LHCN-M2 (cell line): ENCODE results near the gene HOXB5. TPM values are rescaled to one million over a fixed set of nuclear protein-coding genes. Genes with fewer than 3 reads are reported as not detected.
A peak's percentile ranks its signal among the peaks of the same experiment; 100 is the strongest.

Experiments used
- DNase-seq: peaks from one replicate; pipeline ENCODE4 v3.0.0-alpha.2; 2012; ENCODE audit warnings: low read depth
- total RNA-seq: library from RNA; depleted of rRNA; stranded (reverse); fragments of >200 nt; gene quantifications from 2 replicates; pipeline ENCODE4 v1.2.3, GENCODE V29; 2014

Gene HOXB5
- total RNA-seq, 1 experiment from 2014 or later = 1.8 TPM

DNA sequence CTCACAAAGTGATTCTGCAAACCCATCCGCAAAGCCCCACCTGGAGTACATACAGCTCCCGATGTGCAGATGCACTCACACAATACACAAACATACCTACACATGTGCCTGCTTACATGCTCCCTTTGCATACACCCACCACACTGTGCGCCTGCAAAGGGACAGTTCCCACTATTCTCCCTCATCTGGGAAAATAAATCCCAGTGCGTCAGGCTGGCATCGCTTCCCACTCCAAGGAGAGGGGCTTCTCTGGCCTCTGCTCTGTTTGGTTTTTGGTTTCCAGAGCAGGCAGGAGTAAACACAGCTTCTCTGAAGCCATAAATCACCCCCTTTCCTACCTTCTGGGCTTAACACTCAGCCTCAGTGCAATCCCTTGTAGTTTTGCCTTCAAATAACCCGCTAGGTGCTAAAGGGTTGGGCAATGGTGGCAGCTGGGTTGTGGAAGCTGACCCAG, 30.2 kb downstream of the HOXB5 start:
- no peak for DNase-seq

DNA sequence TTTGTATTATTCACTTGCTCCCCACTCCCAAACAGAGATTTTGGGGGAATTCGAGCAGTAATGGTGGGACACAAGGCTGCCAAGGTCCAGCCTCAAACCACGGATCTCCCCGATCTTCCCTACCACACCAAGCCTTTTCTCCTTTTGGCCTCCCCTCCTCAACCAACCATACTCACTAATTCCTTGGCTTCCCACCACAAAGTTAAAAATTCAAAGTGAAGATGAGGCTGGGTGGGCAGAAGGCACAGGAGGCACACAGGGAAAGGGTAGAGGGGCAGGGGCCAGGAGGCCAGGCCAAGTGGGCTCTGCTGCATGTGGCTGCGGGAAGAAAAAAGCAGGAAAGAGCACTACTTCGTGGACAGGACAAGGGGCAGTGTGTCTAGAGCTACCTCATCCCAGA, 30.6 kb downstream of the HOXB5 start:
- DNase-seq = no peak

DNA sequence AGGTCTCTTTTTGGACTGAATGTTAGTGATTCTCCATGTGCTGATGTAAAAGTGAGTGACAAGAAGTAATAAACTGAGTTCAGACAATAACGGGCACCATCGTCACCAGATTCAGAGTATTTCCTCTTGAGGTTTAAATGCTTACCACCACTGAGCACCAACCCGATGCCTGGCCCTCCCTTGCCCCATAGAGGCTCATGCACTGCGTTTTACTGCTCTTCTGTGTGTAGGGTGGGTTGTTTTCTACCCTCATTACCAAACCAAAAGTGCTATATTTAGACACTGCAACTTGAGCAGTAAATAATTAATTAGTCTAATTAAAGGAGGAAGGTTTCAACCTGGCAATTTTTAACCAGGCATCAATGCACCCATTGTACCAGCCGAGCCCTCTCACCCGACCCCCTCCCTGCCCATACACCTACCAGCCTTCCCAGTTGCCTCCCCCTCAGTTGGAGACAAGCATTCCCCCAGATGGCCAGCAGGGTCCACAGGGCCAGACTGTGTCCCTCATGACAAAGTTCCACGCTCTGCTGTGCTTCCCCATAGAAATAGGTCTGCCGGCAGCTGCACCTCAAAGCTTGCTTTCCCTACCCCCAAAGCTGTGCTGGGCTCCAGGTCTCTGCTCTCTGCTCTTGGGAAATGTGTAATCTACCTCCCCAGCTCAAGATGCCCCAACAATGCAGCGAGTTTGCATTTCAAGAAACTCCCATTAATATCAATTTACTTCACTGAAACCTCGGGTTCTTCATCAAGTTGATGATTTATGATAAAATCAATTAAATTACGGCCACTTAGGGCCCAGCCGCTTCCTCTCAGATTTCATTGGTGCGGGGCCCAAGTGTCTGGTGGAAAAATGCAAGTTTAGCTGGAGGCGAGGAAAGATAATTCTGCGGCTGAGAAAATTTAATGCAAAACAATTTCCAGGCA, 31.4 kb downstream of the HOXB5 start:
- no peak for DNase-seq

DNA sequence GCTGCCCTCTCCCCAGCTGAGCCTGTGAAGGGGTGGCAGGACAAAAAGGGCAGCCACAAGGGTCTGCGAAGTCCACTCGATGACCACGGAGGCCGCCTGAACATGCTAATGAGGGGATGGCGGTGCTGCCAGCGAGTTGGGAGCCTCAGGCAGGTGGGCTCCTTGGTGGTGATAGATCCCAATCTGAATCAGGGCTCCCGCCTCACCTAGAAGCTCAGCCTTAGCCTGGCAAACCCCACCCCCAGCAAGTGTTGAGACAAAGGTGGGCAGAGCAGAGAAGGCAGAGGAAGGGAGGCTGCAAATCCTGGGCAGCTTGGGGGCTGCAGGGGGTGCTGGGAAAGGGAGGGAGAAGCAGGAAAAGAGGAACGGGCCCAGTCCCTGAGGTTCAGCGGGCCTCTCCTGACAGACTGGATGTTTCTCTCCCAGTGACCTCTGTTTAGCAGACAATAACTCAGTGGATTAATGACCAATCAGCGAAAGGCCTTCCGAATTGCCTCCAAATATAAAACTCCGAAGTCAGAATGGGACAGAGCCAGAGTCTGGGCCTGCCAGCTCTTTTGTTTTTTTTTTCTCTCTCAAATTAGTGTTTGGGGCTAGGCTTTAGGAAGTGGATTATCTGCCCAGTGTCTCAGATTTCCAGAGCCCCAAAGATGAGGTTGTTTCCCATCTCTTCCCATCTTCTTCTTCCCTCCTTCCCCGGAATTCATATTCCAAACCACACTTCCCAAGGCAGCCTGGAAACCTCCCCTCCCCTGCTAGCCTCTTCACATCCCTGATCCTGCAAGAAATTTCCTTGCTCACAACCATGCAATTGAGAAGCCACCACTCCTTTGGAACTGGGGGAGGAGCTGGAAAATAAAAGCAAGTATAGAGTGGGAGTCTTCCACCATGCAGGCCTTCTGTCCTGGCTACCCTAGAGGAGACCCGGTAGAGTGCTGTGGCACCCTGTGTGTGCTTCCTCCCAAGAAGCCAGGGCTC, 33.5 kb downstream of the HOXB5 start:
- DNase-seq = no peak

DNA sequence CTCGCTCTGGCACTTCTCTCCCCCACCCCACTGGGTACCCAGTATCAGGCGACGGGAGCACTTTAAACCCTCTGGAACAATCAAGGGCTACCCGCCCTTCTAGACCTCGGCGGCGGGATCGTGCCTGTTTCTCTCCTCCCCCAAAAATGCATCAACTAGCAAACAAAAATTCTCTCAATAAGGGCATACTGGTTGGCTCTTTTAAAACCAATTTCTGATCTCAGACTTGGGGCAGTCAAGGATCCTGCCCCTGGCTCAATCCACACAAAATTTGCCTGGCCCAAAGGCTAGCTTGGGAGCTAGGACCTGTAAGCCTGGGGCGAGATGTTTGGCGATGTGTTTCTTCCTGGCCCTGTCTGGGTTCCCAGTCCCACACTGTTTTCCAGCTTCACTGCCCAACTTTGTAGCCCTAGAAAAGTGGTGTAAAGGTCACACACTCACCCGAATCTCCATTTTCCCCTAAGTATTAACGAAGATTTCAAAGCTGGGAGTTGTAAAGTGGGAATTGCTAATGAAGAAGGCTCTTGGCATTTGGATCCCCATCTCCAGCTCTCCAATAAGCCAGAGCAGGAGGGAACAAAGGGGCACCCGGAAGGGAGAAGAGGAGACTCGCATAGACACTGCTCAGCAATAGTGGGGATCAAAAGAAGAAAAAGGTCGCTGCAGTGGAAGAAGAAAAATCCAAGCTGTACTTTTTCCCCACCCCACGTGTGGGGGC, 34.3 kb downstream of the HOXB5 start:
- no peak for DNase-seq

DNA sequence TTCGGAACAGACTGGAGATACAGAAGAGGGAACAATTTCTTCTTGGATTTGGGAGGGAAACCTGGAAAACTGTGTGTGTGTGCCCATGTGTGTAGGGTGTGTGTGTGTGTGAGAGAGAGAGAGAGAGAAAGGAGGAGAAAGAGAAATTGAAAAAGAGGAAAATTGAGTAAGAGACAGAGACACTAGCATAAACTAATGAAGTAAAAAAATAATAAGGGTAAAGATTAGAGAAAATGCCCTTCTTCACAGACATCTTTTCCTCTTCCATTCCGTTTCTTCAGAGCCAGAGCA, 34.8 kb downstream of the HOXB5 start:
- no peak for DNase-seq

DNA sequence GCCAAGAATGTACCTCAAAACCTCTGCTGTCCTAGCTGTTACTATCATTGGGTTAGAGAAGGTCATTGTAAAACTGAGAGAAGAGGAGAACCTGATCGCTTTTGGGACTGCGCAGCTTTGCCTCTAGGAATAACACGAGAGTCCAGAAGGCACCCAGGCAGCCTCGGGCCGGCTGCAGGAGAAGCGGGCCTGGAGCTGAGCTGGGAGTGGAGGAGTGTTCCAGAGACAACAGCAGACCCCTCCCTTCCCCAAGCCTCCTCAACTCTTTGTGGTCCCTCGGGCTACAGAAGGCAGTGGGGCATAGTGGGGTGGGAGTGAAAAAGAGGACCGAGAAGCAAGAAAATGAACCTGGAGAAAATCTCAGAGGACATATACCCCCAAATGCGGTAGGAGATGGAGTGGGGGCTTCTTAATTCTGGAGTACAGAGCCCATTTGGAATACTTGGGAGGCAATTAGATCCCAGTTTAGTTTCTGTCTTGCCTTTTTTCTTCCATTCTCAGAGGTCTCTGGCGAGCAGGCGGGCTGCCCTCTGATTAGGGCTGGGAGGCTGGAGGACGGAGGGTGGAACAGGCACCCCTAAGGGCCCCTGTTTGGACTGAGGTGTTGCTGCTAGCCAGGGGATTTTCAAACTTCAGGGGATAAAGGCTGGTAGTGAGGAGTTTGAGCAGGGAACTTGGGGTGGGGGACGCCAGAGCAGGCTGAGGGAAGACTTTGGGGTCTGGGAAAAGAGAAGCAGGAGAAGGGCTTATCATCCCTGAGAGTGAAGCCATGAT, 35.3 kb downstream of the HOXB5 start:
- no peak for DNase-seq

DNA sequence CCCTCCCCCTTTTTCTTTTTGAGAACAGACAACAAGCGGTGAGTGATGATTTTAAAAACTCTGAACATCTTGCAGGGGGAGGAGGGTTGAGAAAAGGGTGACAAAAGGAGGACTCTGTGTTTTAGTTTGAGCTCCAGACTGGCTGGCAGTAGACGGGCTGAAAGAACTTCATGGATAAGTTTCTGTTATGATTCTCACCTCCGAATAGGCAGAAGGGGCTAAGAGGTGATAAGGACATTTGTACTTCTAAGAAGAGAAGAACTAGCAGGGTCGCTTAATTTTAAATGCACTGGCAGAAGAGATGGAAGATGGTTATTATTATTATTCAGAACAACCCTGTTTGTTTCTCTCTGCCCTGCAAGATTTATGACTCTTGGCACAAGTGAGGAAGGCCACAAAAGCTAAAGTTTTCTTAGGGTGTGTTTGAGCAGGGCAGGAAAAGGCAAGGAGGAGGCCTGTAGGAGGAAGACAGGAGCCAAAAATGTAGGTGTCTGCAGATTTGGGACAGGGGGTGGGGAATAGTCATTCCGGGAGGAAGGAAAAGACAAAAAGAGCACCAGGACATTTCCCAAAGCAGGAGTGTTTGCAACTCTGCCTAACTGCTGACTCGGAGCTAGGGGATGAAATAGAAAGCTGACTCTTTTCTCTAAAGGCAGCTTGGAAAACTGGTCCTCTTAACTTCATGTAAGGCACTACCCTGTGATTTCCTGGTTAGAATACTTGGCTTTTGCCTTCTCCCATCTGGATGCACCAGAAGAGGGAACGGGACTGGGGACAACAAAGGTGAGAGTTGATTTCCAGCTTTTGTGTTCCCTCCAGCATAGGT, 36.8 kb downstream of the HOXB5 start:
- no peak for DNase-seq

DNA sequence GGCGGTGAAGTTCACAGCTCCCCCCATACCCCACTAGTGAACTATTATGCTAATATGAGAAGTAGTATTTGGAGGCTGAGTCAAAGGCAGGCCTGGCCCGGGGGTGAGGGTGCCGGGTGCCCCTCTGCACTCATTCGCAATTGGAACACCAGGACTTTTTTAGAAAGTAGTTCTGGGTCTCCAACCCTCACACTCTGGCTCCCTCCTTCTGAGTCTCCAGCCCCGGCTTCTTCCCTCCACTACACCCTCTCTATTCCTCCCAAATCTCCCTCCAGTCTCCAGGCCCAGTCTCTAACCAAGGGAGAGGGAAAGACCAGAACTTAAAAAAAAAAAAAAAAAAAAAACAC, 37.4 kb downstream of the HOXB5 start:
- DNase-seq = no peak

DNA sequence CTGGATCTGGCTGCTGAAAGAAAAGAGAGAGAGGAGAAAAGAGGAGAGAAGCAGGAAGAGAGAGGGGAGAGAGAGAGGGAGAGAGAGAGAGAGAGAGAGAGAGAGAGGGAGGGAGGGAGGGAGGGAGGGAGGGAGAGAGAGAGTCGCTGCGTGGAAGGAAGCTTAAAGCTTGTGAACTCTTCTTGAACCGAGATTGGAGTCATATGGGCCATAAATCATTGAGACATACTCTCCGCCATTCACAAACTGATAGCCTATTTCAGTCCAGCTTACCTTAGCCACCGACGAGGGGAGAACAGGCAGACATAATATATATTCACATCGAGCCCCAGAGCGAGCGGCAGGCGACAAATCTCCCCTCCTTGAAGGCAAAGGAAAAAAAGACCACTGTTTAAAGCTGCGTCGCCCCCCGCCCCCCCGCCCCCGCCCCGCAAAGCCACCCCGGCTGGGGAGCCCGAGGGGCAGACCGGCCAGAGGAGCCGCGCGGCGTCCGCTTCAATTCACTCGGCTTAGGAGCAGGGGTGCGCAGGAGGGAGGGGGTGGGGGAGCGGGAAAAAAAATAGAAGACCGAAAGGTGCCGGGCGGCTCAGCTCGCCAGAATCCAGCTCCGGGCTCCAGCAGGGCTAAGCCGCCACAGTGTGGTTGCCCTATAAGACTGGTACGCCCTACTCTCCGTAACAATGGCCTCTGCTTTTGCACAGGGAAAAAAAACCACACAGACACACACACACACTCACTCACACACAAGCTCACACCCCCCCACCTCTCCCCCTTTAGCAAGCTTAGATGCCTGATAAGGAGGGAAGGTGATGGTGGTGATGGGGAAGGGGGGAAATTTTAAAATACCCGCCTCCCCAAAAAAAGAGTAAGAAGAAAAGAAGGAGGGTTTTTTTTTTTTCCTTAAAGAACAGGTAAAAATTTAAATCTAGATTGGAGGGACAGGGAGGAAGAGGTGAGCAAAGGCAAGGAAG, 38.0 kb downstream of the HOXB5 start:
- peak; percentile 70 for DNase-seq

DNA sequence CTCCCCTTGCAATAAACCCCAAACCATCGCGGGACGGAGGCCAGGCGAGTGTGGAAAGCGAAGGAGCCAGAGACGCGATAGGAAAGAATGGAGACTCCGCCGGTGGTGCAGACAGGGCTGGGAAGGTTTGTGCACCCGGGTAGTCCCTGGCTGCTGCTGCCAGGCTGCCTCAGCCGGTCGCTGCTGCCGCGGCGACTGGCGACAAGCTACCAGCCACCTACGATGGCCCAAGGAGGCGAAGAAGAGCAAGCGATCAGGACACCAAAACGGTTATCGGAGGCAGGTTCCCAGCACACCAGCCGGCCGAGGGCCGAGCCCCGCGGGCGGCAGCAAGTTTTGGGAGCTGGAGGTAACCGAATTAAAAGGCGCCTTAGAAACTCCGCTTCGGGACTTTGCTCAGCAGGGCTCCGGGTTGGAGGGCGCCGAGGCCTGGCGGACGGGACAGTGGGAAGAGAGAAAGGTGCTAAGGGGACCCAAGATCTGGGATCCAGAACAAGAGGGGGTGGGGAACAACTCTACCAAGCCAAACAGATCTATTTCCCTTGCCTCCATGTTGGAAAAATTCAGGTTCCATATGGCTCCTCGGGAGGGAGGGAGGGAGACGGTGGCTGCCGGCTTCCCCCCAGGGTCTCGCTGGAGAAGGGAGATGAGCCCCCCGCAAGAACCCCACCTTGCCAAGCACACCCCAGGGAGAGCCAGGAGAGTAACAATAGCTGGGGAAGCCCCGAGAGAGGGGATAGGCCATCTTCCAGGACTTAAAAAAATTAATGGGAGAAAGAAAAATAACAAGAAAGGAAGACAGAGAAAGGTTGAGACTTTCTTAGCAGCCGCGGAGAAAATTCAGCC, 38.9 kb downstream of the HOXB5 start:
- DNase-seq = no peak

DNA sequence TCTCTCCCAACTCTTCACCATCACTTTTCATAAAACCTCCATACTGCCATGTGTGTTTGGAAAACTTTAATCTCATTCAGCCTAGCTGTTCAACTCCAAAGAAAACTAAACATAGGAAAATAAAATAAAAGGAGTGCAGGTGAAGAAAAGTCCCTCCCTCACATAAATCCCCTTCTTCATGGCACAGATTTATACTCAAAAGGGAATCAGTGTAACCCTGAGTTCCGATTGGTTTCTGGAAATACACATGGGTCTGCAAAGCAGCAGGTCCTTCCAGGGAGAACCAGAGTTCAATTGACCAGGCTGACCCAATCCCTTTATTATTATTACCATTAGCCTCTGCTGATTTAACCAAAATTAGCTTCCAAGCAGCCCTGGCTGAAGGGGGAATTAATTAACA, 39.8 kb downstream of the HOXB5 start:
- no peak for DNase-seq

DNA sequence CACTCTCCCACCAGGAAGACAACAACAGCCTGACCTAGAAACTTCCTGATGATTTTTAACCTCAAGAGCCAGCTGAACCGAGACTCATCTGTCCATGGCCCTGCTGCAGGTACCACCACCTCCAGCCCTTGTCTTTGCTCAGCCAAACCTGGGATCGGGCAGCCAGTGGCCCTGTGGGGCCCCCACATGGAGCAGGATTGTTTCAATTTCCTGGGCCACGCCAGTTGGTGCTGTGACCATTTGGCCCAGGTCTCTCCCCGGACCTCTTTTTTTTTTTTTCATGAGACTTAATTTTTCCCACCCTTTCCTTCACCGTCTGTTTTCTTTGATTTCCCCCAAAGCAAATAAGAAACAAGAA, 40.4 kb downstream of the HOXB5 start:
- DNase-seq = no peak

DNA sequence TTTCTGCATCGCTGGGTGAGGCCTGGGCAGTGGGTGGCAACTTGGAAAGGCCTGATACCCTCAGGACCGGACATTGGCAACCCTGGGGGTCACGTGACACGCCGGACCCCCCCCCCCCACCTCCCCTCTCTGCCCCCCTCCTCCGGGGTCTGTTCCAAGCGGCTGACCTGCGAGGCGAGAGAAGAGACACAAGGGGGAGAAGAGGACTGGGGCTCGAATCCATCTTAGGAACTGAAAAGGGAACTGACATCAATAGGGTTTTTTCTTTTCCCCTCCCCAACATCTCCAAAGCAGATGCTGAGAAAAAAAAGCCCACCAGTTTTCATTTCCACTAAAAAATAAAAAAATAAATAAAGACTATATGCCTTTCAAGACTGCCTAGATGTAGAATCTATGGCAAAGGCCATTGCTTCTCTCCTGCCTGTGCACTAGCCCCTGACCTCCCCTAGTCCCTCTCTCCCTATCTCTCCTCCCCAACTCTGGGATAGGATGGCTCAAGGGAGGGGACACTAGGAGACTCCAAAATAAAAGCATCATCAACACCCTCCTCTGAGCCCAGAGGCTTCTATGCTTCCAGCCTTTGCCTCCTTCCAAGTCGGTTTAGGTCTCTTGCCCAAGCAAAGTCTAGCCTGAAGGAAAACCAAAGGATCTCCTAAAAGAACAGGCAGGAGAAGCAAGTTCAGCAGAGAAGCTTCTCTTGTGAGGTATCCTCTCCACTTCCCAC, 41.0 kb downstream of the HOXB5 start:
- DNase-seq = no peak

DNA sequence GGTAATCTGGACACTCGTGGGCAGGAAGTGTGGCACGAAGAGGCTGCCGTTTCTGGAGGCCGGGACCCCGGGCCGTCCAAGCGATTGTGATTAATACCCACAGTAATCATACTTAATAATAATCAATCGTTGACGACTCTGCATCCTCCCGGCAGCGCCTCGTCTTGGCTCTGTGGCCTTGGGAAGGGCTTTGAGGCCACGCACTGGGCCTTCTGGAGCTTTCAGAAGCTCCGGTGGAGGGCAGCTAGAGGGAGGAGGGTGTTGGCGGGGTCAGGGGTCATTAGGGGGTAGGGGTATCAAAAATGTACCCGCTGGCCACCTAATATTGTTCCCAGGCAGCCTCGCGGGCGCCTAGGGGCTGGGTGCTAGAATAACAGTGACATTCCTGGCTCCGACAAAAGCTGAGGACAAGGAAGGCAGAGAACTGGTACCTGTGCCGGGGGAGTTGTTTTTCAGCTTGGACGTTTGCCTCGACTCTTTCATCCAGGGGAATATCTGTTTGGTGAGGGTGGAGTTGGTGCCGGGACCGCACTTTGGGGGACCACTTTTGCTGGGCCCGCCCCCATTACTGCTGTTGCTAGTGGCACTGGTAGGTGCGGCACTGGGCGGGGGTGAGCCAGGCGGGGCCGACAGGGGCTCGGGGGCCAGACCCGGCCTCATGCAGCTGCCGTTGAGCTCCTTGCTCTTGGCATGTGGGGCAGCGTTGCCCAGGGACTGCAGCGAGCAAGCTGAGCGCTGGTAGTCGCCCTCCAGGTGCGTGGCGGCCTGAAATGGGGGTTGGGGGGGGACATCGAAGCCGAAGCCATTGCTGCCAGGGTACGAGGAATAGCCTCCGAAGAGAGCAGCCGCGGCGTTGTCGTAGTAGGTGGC, 41.7 kb downstream of the HOXB5 start:
- no peak for DNase-seq

DNA sequence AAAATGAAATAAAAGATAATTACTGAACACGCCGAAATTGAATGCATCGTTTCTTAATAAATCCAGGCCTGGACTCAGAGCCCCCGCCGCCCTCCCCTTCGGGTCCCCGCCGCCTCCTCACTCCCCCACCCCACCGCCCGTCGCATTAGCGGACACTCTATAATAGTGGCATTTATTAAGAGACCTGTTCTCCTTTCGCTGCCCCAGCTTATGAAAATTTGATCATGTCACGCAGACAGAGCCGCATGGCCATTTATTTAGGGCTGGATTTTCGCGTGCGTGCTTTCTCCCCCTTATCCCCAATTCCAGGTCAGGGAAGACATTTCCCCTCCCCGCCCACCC, 42.4 kb downstream of the HOXB5 start:
- no peak for DNase-seq
